ENCODE data around the gene DAB2IP.

DAB2IP gene

GRCh38 chr9:121648799-121649198 is 2.6 kb upstream of the DAB2IP start:
- Histone ChIP-seq H3K4me3 (ENCODE audit: low read length) (no peak overlapping the region), H3K27me3 (ENCODE audit: control insufficient read depth, low read length) (peaks cover 49% of the 10 kb centered on the region), H3K79me2 (ENCODE audit: control insufficient read depth, low read length) (no peaks in the 10 kb centered on the region), H3K9me3 (ENCODE audit: control insufficient read depth, insufficient read depth, low read length) (no peaks in the 10 kb centered on the region), H3F3A (ENCODE audit: control insufficient read depth, insufficient read depth) (no peaks in the 10 kb centered on the region), H3K9me2 (replicated peaks; ENCODE audit: control insufficient read depth, low read length) (no peaks in the 10 kb centered on the region), H3K4me1 (ENCODE audit: control insufficient read depth, low read length) (peaks cover 16% of the 10 kb centered on the region), H3K27ac (ENCODE audit: low read depth, low read length) (no peak overlapping the region), H3K36me3 (ENCODE audit: control insufficient read depth, low read length) (no peaks in the 10 kb centered on the region), H4K20me1 (ENCODE audit: control insufficient read depth, insufficient read depth, low read depth, low read length) (no peaks in the 10 kb centered on the region), H3K4me2 (ENCODE audit: low read length) (no peak overlapping the region)
- TF ChIP-seq CTCF (IDR thresholded peaks at IDR 0.05; ENCODE audit: low read depth, low read length, poor library complexity, severe bottlenecking), result no peak
- no peak for TF ChIP-seq EZH2phosphoT487 (IDR thresholded peaks at IDR 0.05; ENCODE audit: borderline replicate concordance, low read length)

- TF ChIP-seq CTCF (IDR thresholded peaks at IDR 0.05; ENCODE audit: low read depth, low read length, poor library complexity, severe bottlenecking), result no peak
- TF ChIP-seq EZH2phosphoT487 (IDR thresholded peaks at IDR 0.05; ENCODE audit: borderline replicate concordance, low read length), result no peak
- H3K9me2 ChIP-seq (replicated peaks; ENCODE audit: control insufficient read depth, low read length), result no peaks in the 10 kb centered on the region
- no peaks in the 10 kb centered on the region for H3F3A ChIP-seq (ENCODE audit: control insufficient read depth, insufficient read depth)
- H3K79me2 ChIP-seq (ENCODE audit: control insufficient read depth, low read length), result no peaks in the 10 kb centered on the region
- no peak overlapping the region for H3K4me2 ChIP-seq (ENCODE audit: low read length)
- no peaks in the 10 kb centered on the region for H4K20me1 ChIP-seq (ENCODE audit: control insufficient read depth, insufficient read depth, low read depth, low read length)
- H3K27ac ChIP-seq (ENCODE audit: low read depth, low read length), result no peak overlapping the region
- no peaks in the 10 kb centered on the region for H3K36me3 ChIP-seq (ENCODE audit: control insufficient read depth, low read length)
- H3K4me3 ChIP-seq (ENCODE audit: low read length), result no peak overlapping the region
- H3K4me1 ChIP-seq (ENCODE audit: control insufficient read depth, low read length), result peaks cover 13% of the 10 kb centered on the region
- no peaks in the 10 kb centered on the region for H3K9me3 ChIP-seq (ENCODE audit: control insufficient read depth, insufficient read depth, low read length)
- H3K27me3 ChIP-seq (ENCODE audit: control insufficient read depth, low read length), result peaks cover 56% of the 10 kb centered on the region
These were observed 1.8 kb upstream of the DAB2IP start for GRCh38 chr9:121649476-121650216.

- H3K79me2 ChIP-seq (ENCODE audit: control insufficient read depth, low read length), result no peaks in the 10 kb centered on the region
- no peaks in the 10 kb centered on the region for H4K20me1 ChIP-seq (ENCODE audit: control insufficient read depth, insufficient read depth, low read depth, low read length)
- TF ChIP-seq CTCF (IDR thresholded peaks at IDR 0.05; ENCODE audit: low read depth, low read length, poor library complexity, severe bottlenecking), result no peak
- TF ChIP-seq EZH2phosphoT487 (IDR thresholded peaks at IDR 0.05; ENCODE audit: borderline replicate concordance, low read length), result no peak
- no peaks in the 10 kb centered on the region for H3K9me3 ChIP-seq (ENCODE audit: control insufficient read depth, insufficient read depth, low read length)
- no peaks in the 10 kb centered on the region for H3K36me3 ChIP-seq (ENCODE audit: control insufficient read depth, low read length)
- H3K9me2 ChIP-seq (replicated peaks; ENCODE audit: control insufficient read depth, low read length), result no peaks in the 10 kb centered on the region
- H3K4me2 ChIP-seq (ENCODE audit: low read length), result no peak overlapping the region
- peaks cover 11% of the 10 kb centered on the region for H3K4me1 ChIP-seq (ENCODE audit: control insufficient read depth, low read length)
- H3F3A ChIP-seq (ENCODE audit: control insufficient read depth, insufficient read depth), result no peaks in the 10 kb centered on the region
- H3K27me3 ChIP-seq (ENCODE audit: control insufficient read depth, low read length), result peaks cover 63% of the 10 kb centered on the region
- H3K4me3 ChIP-seq (ENCODE audit: low read length), result no peak overlapping the region
- no peak overlapping the region for H3K27ac ChIP-seq (ENCODE audit: low read depth, low read length)
These were observed 1.0 kb upstream of the DAB2IP start for GRCh38 chr9:121650217-121651007.
